Measurements from ENCODE around the gene MCF2L2. TPM values are rescaled to one million over a fixed set of nuclear protein-coding genes. Genes with fewer than 3 reads are reported as not detected.

Gene MCF2L2
- total and polyA plus RNA-seq, 2 donors (not counting 1 experiment from before 2014, with no cell fraction given) = 0.03 to 1.6 TPM

GRCh38 chr3:183182732-183183610 is 245.4 kb downstream of the MCF2L2 start:
- ChIA-PET CTCF (interaction anchor here (0.8 to 6.6 kb wide), 4 partner anchors 22 to 207 kb away, joined by 4 to 213 read pairs (median 46); no protein-coding TSS in a partner anchor), POLR2A (no interaction called here)
- H2AFZ ChIP-seq (ENCODE audit: insufficient read depth, low read depth, low read length, poor library complexity, severe bottlenecking) = no peak overlapping the region
- Mint-ChIP-seq H3K9me3 (ENCODE audit: insufficient read depth) (no peaks in the 10 kb centered on the region), H3K27ac (no peak overlapping the region), H3K4me3 (no peak overlapping the region), H3K27me3 (peaks cover 63% of the 10 kb centered on the region), H3K4me1 (peaks cover 19% of the 10 kb centered on the region)
- no peak overlapping the region for H3K27ac ChIP-seq (ENCODE audit: low read length in 2 of 2)
- no peaks in the 10 kb centered on the region for H3K36me3 ChIP-seq (replicated peaks in 1 of 2; ENCODE audit: control extremely low read depth in 1 of 2, control insufficient read depth in 1 of 2, extremely low read depth in 1 of 2, insufficient read depth in 2 of 2, low read length in 1 of 2)
- no peak overlapping the region for H3K4me3 ChIP-seq (ENCODE audit: control extremely low read depth in 1 of 5, extremely low read depth in 1 of 5, insufficient read depth in 1 of 5, low read depth in 2 of 5, low read length in 4 of 5)
- H3K27me3 ChIP-seq (replicated peaks in 1 of 4; ENCODE audit: control extremely low read depth in 1 of 4, control insufficient read depth in 3 of 4, insufficient read depth in 4 of 4, low read length in 3 of 4) = peaks cover 0 to 61% (median 38%) of the 10 kb centered on the region in 4 experiments
- TF ChIP-seq EZH2 (IDR thresholded peaks at IDR 0.05; ENCODE audit: borderline replicate concordance, insufficient read depth, low read depth, low read length, poor library complexity, severe bottlenecking) = no peak
- TF ChIP-seq CTCF (IDR thresholded peaks at IDR 0.05) = no peak
- intact Hi-C loops (cut with micrococcal nuclease) = no loop called here
- peaks cover 19 to 20% of the 10 kb centered on the region in 2 donors for H3K4me1 ChIP-seq (ENCODE audit: control insufficient read depth in 2 of 2, insufficient read depth in 2 of 2, low read length in 2 of 2)
- ATAC-seq (ENCODE audit: low read depth) = no peak
- DNase-seq = no peak
- H3K9ac ChIP-seq (ENCODE audit: low read length) = no peak overlapping the region
- H4K20me1 ChIP-seq (ENCODE audit: control insufficient read depth, insufficient read depth, low read length, poor library complexity, severe bottlenecking) = no peaks in the 10 kb centered on the region
- H3K4me2 ChIP-seq (replicated peaks; ENCODE audit: low read depth, low read length, poor library complexity, severe bottlenecking) = no peak overlapping the region
- peaks cover 0 to 16% (median 0%) of the 10 kb centered on the region in 3 donors for H3K9me3 ChIP-seq (ENCODE audit: control extremely low read depth in 1 of 3, control insufficient read depth in 2 of 3, insufficient read depth in 1 of 3, low read length in 2 of 3)
- WGBS (ENCODE audit: insufficient coverage) = 96% methylated on average over 3 of the region's 5 CpGs
- H3K79me2 ChIP-seq (ENCODE audit: control insufficient read depth, insufficient read depth, low read length) = no peaks in the 10 kb centered on the region

DNA sequence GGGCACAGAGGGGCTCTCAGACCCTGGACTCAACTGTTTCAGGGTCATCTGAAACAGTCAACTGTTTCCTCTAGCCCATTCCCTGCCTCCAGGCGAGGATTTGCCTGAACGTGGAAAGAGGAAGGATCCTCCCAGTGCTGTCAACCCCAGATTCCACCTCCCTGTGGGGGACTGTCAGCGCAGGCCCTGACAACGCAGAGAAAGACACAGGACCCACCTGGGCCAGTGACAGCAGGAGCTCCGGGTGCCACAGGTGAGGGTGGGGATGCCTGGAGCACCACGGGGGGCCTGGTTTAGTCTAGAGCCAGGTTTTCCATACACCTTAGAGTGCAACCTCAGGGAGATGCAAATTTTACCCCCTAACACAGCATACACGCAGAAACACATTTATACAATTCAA is 246.3 kb downstream of the MCF2L2 start:
- Mint-ChIP-seq H3K4me3 (no peak overlapping the region), H3K27me3 (peaks cover 59% of the 10 kb centered on the region), H3K27ac (no peak overlapping the region), H3K4me1 (peaks cover 19% of the 10 kb centered on the region), H3K9me3 (ENCODE audit: insufficient read depth) (no peaks in the 10 kb centered on the region)
- Histone ChIP-seq H3K9me3 (ENCODE audit: control extremely low read depth in 1 of 3, control insufficient read depth in 2 of 3, insufficient read depth in 1 of 3, low read length in 2 of 3) (peaks cover 0 to 19% (median 0%) of the 10 kb centered on the region in 3 donors), H2AFZ (ENCODE audit: insufficient read depth, low read depth, low read length, poor library complexity, severe bottlenecking) (no peak overlapping the region), H3K27me3 (replicated peaks in 1 of 4; ENCODE audit: control extremely low read depth in 1 of 4, control insufficient read depth in 3 of 4, insufficient read depth in 4 of 4, low read length in 3 of 4) (peaks cover 0 to 61% (median 40%) of the 10 kb centered on the region in 4 experiments), H3K36me3 (replicated peaks in 1 of 2; ENCODE audit: control extremely low read depth in 1 of 2, control insufficient read depth in 1 of 2, extremely low read depth in 1 of 2, insufficient read depth in 2 of 2, low read length in 1 of 2) (no peaks in the 10 kb centered on the region), H3K4me1 (ENCODE audit: control insufficient read depth in 2 of 2, insufficient read depth in 2 of 2, low read length in 2 of 2) (peaks cover 19 to 20% of the 10 kb centered on the region in 2 donors), H3K4me2 (replicated peaks; ENCODE audit: low read depth, low read length, poor library complexity, severe bottlenecking) (no peak overlapping the region), H3K27ac (ENCODE audit: low read length in 2 of 2) (no peak overlapping the region), H3K4me3 (ENCODE audit: control extremely low read depth in 1 of 5, extremely low read depth in 1 of 5, insufficient read depth in 1 of 5, low read depth in 2 of 5, low read length in 4 of 5) (no peak overlapping the region), H4K20me1 (ENCODE audit: control insufficient read depth, insufficient read depth, low read length, poor library complexity, severe bottlenecking) (no peaks in the 10 kb centered on the region), H3K79me2 (ENCODE audit: control insufficient read depth, insufficient read depth, low read length) (no peaks in the 10 kb centered on the region), H3K9ac (ENCODE audit: low read length) (no peak overlapping the region)
- intact Hi-C loops (cut with micrococcal nuclease) = no loop called here
- WGBS (ENCODE audit: insufficient coverage) = 73% methylated on average over 3 of the region's 7 CpGs
- TF ChIP-seq CTCF (IDR thresholded peaks at IDR 0.05) = no peak
- no peak for TF ChIP-seq EZH2 (IDR thresholded peaks at IDR 0.05; ENCODE audit: borderline replicate concordance, insufficient read depth, low read depth, low read length, poor library complexity, severe bottlenecking)
- ATAC-seq (ENCODE audit: low read depth) (no peak), DNase-seq (no peak)
- ChIA-PET CTCF (interaction anchor here (6.4 kb wide), 1 partner anchor 200 kb away, joined by 213 read pairs; no protein-coding TSS in a partner anchor), POLR2A (no interaction called here)

Data from B cell (primary cell).